Hematopoietic multipotent progenitor cell treated with erythropoietin and hydrocortisone succinate and interleukin-3 and kit ligand, for 8 days (in vitro differentiated cells): ENCODE measurements around the gene TERT.
"Not testable (repeated sequence)": the region's sequence is repeated elsewhere in the genome, so short reads cannot be mapped to it uniquely, and the experiment has no call there.

ENCODE experiments used
- DNase-seq: peaks from one replicate; pipeline ENCODE4 v3.0.0-alpha.2; 2015

Gene TERT

DNA sequence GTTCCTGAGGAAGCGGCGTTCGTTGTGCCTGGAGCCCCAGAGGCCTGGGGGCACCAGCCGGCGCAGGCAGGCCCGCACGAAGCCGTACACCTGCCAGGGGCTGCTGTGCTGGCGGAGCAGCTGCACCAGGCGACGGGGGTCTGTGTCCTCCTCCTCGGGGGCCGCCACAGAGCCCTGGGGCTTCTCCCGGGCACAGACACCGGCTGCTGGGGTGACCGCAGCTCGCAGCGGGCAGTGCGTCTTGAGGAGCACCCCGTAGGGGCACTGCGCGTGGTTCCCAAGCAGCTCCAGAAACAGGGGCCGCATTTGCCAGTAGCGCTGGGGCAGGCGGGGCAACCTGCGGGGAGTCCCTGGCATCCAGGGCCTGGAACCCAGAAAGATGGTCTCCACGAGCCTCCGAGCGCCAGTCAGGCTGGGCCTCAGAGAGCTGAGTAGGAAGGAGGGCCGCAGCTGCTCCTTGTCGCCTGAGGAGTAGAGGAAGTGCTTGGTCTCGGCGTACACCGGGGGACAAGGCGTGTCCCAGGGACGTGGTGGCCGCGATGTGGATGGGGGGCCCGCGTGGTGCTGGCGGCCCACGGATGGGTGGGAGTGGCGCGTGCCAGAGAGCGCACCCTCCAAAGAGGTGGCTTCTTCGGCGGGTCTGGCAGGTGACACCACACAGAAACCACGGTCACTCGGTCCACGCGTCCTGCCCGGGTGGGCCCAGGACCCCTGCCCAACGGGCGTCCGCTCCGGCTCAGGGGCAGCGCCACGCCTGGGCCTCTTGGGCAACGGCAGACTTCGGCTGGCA, 1.3 kb downstream of the TERT start:
- no peak for DNase-seq

DNA sequence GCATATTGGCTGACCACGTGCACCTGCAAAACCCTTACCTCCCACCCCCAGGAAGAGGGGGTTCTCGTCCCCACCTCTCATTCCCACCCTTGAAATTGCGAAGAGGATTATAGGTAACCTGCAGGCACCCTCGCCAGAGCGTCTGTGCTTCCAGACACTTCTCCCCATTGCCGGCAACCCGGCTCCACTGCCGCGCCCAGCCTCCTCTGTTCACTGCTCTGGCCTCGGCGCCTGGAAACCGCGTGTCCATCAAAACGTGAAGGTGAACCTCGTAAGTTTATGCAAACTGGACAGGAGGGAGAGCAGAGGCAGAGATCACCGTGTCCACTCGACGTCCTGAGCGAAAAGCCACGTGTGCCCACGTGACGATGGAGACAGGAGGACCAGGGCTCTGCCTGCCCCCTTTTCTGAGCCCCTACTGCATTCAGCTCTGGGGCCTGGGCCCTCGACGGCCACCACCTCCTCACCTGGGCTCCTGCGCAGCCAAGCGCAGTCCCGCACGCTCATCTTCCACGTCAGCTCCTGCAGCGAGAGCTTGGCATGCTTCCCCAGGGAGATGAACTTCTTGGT, 1.9 kb downstream of the TERT start:
- DNase-seq: no peak

DNA sequence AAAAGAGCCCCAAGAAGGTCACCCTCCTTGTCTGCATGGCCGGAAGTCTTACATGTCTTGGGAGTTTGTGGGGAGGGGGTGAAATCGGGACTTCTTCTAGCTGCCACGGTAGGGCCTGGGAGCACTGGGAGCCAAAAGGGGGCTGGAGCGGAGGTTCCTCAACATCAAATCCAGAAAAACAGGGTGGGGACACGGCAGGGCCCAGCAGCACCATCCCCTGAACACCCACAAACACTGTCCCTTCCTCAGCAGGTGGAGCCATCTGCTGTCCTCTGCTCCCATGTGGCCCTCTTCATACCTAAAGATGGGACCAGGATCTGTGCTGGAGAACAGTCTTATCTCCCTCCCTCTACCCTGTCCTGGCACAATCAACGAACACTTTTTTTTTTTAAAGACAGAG, 2.7 kb downstream of the TERT start:
- no peak for DNase-seq

DNA sequence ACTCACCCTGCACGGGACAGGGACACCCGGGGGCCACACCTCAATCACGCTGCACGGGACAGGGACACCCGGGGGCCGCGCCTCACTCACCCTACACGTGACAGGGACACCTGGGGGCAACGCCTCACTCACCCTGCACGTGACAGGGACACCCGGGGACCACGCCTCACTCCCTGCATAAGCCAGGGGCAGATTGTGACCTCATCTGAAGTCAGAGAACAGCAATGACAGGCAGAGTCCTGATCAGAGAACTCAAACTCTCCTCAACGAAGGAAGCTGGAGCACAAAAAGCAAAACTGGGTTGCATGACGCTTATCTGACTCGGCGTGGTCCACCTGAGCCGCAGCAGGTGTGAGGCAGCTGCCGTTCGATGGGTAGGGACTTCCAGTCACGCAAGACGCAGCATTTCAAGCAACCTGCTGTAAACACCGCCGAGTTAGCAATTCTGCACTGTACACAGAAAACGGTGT, 3.2 kb downstream of the TERT start:
- no peak for DNase-seq

DNA sequence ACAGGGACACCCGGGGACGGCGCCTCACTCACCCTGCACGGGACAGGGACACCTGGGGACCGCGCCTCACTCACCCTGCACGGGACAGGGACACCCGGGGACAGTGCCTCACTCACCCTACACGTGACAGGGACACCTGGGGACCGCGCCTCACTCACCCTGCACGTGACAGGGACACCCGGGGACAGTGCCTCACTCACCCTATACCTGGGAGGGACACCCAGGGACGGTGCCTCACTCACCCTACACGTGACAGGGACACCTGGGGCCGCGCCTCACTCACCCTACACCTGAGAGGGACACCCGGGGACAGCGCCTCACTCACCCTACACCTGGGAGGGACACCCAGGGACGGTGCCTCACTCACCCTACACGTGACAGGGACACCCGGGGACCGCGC, 3.9 kb downstream of the TERT start:
- DNase-seq: not testable (repeated sequence)

DNA sequence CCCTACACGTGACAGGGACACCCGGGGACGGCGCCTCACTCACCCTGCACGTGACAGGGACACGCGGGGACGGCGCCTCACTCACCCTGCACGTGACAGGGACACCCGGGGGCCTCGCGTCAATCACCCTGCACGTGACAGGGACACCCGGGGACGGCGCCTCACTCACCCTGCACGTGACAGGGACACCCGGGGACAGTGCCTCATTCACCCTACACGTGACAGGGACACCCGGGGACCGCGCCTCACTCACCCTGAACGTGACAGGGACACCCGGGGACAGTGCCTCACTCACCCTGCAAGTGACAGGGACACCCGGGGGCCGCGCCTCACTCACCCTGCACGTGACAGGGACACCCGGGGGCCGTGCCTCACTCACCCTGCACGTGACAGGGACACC, 5.3 kb downstream of the TERT start:
- DNase-seq: not testable (repeated sequence)

DNA sequence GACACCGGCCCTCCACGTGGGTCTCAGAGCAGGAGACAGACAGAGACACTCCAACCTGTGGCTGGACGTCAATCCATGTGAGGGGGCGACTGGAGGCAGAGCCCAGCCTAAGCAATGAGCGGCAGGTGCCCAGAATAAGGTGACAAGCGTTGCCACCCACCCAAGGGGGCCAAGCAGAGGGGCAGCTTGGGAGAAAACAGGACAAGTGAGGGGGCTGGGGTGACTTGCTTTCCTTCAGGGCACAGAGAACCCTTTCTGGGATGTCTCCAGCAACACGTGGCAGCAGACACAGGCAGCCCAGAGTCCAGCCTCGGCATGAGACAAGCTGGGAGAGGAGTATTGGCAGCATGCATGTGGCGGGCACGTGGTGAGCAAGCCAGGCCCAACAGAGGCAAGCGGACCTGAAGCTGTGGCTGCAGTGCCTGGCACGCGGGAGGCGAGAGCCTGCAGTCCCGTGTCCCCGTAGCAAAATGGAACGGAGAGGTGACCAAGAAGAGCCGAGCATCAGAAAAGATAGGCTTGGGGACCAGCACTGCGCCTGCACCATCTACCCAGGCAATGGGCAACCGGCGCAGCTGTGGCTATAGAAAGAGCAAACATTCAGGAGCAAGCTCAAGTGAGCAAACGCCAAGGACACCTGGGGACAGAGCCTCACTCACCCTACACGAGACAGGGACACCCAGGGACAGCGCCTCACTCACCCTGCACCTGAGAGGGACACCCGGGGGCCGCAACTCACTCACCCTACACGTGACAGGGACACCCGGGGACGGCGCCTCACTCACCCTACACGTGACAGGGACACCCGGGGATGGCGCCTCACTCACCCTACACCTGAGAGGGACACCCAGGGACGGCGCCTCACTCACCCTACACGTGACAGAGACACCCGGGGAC, 6.2 kb downstream of the TERT start:
- DNase-seq: no peak

DNA sequence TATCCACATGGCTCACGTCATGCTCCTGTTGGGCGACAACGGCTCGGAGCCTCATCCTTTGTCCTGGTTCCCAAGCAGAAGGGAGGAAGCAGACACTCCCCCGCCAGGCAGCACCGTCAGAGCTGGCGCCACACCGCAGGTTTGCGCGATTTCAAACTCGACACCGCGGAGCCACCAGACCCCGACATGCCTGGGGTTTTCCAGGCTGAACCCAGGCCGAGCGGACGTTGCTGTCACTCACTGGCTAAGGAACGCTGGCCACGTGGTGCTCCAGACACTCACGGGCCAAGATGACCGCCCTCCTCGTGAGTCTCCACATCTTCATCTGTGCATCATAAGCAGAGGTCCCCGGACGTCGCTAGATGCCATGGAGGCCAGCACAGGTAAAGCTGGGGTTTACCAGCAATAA, 9.0 kb downstream of the TERT start:
- no peak for DNase-seq

DNA sequence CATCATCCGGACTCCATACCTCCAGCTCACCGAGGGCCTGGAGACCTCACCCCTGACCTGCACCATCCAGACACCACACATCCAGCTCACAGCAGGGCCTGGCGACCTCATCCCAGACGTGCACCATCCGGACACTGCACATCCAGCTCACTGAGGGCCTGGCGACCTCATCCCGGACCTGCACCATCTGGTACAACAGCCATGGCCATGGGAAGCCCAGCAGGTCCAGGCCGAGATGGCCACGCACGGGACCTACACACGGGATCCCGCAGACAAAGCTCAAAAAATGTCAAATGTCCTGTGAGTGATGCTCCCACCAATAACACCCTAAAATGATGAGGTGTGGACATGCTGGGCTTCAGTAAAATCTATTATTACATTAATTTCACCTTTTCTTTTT, 9.7 kb downstream of the TERT start:
- no peak for DNase-seq

DNA sequence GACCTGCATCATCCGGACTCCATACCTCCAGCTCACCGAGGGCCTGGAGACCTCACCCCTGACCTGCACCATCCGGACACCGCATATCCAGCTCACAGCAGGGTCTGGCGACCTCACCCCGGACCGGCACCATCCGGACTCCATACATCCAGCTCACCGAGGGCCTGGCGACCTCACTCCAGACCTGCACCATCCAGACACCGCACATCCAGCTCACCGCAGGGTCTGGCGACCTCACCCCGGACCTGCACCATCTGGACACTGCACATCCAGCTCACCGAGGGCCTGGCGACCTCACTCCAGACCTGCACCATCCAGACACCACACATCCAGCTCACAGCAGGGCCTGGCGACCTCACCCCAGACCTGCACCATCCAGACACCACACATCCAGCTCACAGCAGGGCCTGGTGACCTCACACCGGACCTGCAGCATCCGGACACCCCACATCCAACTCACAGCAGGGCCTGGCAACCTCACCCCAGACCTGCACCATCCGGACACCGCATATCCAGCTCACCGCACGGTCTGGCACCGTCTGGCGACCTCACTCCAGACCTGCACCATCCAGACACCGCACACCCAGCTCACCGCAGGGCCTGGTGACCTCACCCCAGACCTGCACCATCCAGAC, 10.4 kb downstream of the TERT start:
- DNase-seq: not testable (repeated sequence)

DNA sequence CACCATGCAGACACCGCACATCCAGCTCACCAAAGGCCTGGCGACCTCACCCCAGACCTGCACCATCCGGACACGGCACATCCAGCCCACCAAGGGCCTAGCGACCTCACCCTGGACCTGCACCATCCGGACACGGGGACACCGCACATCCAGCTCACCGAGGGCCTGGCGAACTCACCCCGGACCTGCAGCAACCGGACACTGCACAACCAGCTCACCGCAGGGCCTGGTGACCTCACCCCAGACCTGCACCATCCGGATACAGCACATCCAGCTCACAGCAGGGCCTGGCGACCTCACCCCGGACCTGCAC, 11.2 kb downstream of the TERT start:
- not testable (repeated sequence) for DNase-seq

DNA sequence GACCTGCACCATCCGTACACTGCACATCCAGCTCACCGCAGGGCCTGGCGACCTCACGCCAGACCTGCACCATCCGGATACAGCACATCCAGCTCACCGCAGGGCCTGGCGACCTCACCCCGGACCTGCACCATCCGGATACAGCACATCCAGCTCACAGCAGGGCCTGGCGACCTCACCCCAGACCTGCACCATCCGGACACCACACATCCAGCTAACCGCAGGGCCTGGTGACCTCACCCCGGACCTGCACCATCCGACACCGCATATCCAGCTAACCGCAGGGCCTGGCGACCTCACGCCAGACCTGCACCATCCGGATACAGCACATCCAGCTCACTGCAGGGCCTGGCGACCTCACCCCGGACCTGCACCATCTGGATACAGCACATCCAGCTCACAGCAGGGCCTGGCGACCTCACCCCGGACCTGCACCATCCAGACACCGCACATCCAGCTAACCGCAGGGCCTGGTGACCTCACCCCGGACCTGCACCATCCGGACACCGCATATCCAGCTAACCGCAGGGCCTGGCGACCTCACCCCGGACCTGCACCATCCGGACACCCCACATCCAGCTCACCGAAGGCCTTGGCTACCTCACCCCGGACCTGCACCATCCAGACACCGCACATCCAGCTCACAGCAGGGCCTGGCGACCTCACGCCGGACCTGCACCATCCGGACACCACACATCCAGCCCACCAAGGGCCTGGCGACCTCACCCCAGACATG, 11.7 kb downstream of the TERT start:
- not testable (repeated sequence) for DNase-seq

DNA sequence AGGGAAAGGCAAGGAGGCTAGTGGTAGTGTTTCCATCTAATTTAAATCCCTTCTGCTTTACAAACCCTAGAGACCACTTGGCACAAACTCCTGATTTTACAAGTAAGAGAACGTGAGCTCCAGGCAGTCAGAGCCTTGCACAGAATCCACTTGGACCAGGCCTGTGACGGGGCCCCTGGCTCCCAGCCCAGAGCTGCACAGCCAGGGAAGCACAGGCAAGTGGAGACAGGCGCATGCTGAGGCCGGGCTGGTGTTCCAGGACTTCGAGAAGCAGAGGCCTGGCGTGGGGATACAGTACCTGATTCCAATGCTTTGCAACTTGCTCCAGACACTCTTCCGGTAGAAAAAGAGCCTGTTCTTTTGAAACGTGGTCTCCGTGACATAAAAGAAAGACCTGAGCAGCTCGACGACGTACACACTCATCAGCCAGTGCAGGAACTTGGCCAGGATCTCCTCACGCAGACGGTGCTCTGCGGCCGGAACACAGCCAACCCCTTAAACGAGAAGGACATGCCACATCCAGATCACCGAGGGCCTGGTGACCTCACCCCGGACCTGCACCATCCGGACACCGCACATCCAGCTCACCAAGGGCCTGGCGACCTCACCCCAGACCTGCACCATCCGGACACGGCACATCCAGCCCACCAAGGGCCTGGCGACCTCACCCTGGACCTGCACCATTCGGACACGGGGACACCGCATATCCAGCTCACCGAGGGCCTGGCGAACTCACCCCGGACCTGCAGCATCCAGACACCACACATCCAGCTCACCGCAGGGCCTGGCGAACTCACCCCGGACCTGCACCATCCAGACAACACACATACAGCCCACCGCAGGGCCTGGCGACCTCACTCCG, 12.5 kb downstream of the TERT start:
- no peak for DNase-seq

DNA sequence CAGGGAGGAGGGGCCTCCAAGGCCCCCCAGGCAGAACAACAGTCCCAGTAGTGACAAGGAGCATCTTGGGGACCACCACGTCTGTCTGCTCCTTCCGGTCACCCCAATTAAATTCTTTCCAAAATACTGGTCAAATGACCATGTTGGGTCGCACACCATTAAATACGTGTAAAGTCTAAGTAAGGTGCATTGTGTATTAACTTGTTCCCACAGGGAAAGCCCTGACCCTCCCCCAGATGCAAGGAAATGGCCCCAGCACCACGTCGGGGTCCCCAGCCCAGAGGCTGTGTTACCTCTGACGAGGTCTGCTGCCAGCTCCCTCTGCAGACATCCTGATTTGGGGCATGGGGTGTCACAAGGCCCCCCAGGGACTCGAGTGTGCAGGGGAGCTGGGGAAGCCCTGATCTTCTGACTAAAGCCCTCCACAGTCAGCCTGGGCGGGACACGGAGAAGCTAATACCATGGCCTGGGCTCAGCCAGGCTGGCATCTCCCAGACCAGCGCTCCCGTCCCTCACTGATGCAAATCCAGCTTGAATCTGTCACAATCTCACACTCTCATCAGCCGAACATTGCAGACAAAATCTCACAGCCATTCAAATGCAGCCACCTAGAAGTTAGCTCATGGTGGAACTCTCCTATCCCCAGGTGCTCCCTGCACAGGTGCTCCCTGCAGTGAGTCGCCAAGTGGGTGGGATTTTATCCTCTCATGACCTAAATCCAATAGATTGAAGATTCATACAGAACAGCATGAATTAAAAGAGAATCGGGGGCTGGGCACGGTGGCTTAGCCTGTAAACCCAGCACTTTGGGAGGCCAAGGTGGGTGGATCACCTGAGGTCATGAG, 13.6 kb downstream of the TERT start:
- no peak for DNase-seq

DNA sequence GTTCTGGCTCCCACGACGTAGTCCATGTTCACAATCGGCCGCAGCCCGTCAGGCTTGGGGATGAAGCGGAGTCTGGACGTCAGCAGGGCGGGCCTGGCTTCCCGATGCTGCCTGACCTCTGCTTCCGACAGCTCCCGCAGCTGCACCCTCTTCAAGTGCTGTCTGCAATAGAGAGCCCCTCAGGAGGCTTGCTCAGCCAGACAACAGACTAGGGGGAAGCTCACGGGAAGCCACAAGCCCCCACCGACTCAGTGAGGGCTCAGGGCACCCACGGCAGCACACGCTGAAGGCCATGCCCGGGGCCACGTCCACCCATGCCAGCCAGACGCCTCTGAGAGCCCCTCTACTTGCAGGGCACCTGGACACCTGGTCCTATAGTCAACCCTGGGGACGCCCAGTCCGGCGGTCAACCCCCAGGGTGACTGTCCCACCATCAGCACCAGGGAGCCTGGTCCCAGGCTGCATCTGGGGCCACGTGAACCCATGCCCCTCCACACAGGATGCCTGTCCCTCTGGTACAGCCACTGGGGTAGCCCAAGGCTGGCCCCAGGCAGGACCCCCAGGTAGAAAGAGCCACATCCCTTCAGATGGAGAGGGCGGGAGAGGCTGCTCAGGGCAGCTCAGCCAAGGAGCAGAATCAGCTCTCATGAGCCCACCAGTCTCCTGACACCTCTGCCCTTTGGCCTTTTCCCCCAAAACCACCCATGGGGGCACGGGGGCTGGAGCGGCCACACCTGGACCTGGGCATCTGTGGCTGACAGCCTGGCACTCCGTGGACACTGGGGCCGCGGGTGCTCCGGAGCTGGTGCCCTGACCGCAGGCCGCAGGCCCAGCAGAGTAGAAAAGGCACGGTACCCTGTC, 14.5 kb downstream of the TERT start:
- DNase-seq: no peak

DNA sequence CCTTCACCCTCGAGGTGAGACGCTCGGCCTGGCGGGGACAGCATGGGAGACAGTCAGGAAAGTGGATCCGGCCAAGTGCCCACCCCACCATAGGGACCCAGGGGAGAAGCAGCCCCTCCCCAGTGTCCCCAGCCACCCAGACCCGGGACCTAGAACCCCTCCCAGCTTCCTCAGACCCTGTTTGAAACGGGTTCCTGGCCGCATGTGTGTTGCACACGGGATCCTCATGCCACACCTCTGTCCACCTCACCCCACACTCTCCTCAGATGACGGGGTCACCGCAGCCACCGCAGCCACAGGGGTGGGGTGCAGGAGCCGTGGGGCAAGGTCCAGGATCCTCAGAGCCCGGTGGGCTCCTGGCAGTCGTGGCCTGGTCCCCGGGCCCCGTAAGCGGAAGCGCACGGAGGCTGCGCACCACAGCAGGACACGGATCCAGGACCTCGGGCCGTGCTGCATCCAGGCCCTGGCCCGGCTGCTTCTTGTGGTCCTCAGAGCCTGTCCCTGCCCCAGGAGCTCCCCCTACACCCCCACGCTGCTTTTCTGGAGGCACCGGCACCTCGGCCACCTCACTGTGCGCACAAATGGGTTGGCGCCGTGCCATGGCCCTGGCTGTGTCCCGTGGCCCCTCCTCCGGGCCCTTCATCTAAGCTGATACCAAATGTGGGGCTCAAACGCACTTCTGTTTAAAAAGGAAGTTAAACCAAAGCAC, 15.3 kb downstream of the TERT start:
- DNase-seq: no peak

DNA sequence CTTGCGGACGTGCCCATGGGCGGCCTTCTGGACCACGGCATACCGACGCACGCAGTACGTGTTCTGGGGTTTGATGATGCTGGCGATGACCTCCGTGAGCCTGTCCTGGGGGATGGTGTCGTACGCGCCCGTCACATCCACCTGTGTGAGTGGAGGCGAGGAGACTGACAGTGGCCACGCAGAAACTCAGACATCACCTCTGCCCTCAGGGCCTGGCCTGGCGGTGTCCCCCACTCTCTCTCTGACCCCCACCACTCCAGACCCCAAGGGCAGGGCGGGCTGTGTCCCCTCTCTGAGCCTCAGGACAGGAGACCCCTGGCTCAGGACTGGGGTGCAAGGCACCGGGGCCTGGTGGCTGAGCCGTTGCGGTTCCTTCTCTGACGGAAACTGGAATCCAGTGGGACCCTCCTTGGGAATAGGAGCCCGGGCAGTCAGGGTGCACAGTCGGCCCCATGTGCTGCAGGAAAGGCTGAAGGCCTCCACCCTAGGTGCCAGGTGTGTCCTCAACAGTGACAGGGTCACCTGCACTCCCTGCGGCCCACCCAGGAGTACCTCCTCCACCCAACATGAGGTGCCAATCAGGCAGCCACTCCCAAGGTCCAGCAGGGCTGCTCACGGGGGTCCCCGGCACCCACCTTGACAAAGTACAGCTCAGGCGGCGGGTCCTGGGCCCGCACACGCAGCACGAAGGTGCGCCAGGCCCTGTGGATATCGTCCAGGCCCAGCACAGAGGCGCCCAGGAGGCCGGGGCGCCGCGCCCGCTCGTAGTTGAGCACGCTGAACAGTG, 16.0 kb downstream of the TERT start:
- DNase-seq: no peak

DNA sequence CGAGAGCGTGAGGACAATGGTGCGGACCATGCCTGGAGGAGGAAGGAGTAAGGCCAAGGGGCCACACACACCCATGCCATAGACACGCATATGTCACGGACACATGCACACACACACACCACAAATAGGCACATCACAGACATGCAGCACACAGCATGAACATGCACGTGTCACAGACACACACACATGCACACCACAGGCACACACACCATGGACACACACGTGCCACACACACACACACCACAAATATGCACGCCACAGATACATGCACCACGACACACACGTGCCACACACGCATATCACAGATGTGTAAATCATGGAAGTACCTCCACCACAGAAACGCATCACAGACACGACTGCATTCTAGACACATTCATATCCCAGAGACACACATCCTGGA, 16.7 kb downstream of the TERT start:
- no peak for DNase-seq
